Nephron progenitor cell (in vitro differentiated cells): ENCODE data around the gene OR2AE1.

Experiments
- DNase-seq: peaks from one replicate; pipeline ENCODE4 v3.0.0; 2021
- H3K27ac Mint-ChIP-seq: 2 replicates; pipeline ENCODE4 v1.8.0; 2021; ENCODE audit warnings: mild to moderate bottlenecking, moderate library complexity, mixed read lengths
- H3K27me3 Mint-ChIP-seq: 2 replicates; pipeline ENCODE4 v1.8.0; 2021; ENCODE audit warnings: mild to moderate bottlenecking, low read depth, mixed read lengths; ENCODE audit not compliant: poor library complexity
- H3K36me3 Mint-ChIP-seq: 2 replicates; pipeline ENCODE4 v1.8.0; 2021; ENCODE audit warnings: low read depth, mixed read lengths
- H3K4me1 Mint-ChIP-seq: 2 replicates; pipeline ENCODE4 v1.8.0; 2021; ENCODE audit warnings: mixed read lengths
- H3K4me3 Mint-ChIP-seq: 2 replicates; pipeline ENCODE4 v1.8.0; 2021; ENCODE audit warnings: mild to moderate bottlenecking, moderate library complexity, mixed read lengths
- H3K9me3 Mint-ChIP-seq: 2 replicates; pipeline ENCODE4 v1.8.0; 2021; ENCODE audit warnings: mild to moderate bottlenecking, moderate library complexity, mixed read lengths
- TF ChIP-seq, protein P1 (sequence below): fragments of 200-600 bp; sonication (generic); IDR thresholded peaks from 2 replicates; pipeline ENCODE4 v1.5.0; 2021; ENCODE audit warnings: antibody characterized with exemption

Gene OR2AE1

DNA sequence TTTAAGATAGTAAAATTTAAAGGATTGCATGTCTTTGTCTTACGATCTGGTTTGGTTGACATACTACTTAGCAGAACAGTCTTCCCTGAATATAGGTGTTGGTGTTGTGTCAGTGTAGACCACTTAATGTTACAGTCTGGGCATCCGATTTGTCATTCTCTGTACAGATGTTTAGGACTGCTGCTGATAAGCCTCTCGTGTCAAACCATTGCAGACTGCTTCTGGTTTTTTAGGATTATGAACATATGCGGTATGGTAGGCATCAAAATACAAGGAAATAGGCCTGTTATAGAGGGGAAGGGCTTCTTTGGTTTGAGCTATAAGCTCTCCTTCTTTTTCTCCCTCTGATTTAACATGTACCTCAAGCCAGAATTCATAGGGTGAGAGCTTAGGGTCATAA, 41.6 kb downstream of the OR2AE1 start:
- H3K4me3 Mint-ChIP-seq: no peak overlapping the region
- H3K4me1 Mint-ChIP-seq: peaks cover 8% of the 10 kb centered on the region
- no peak overlapping the region for H3K27ac Mint-ChIP-seq
- no peak for DNase-seq
- H3K27me3 Mint-ChIP-seq: peaks cover 9% of the 10 kb centered on the region
- no peaks in the 10 kb centered on the region for H3K9me3 Mint-ChIP-seq
- TF ChIP-seq, protein P1, sequence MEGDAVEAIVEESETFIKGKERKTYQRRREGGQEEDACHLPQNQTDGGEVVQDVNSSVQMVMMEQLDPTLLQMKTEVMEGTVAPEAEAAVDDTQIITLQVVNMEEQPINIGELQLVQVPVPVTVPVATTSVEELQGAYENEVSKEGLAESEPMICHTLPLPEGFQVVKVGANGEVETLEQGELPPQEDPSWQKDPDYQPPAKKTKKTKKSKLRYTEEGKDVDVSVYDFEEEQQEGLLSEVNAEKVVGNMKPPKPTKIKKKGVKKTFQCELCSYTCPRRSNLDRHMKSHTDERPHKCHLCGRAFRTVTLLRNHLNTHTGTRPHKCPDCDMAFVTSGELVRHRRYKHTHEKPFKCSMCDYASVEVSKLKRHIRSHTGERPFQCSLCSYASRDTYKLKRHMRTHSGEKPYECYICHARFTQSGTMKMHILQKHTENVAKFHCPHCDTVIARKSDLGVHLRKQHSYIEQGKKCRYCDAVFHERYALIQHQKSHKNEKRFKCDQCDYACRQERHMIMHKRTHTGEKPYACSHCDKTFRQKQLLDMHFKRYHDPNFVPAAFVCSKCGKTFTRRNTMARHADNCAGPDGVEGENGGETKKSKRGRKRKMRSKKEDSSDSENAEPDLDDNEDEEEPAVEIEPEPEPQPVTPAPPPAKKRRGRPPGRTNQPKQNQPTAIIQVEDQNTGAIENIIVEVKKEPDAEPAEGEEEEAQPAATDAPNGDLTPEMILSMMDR: no peak
- no peaks in the 10 kb centered on the region for H3K36me3 Mint-ChIP-seq

GRCh38 chr7:99834382-99834781, 42.5 kb downstream of the OR2AE1 start:
- peaks cover 9% of the 10 kb centered on the region for H3K27me3 Mint-ChIP-seq
- no peak overlapping the region for H3K4me3 Mint-ChIP-seq
- peaks cover 5% of the 10 kb centered on the region for H3K4me1 Mint-ChIP-seq
- DNase-seq: no peak
- TF ChIP-seq, protein P1: no peak
- no peaks in the 10 kb centered on the region for H3K9me3 Mint-ChIP-seq
- no peaks in the 10 kb centered on the region for H3K36me3 Mint-ChIP-seq
- no peak overlapping the region for H3K27ac Mint-ChIP-seq

GRCh38 chr7:99833289-99833877, 43.5 kb downstream of the OR2AE1 start:
- Mint-ChIP-seq H3K9me3 (no peaks in the 10 kb centered on the region), H3K27me3 (peaks cover 9% of the 10 kb centered on the region), H3K4me1 (no peaks in the 10 kb centered on the region), H3K36me3 (no peaks in the 10 kb centered on the region), H3K27ac (no peak overlapping the region), H3K4me3 (no peak overlapping the region)
- TF ChIP-seq, protein P1: no peak
- no peak for DNase-seq

DNA sequence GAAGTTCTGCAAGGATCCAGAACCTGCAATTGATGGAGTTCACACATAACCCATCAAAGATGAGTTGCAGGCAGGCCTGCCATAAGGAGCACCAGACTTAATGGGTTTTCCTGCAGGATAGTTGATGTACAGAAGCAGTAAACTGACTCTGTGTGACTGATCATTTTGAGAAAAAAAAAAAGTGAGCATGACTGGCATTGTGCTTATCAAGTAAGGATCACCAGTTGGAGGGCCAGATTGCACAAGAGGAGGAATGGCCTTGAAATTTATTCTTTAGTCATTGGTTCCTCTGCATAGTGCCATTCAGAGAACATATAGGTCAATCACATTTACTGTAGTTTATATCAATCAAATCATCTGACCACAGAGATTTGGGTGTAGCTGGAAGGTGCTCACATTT, 45.2 kb downstream of the OR2AE1 start:
- Mint-ChIP-seq H3K27me3 (peaks cover 9% of the 10 kb centered on the region), H3K9me3 (no peaks in the 10 kb centered on the region), H3K36me3 (no peaks in the 10 kb centered on the region), H3K4me1 (no peaks in the 10 kb centered on the region), H3K4me3 (no peak overlapping the region), H3K27ac (no peak overlapping the region)
- DNase-seq: no peak
- TF ChIP-seq, protein P1: no peak

GRCh38 chr7:99829524-99830160, 47.2 kb downstream of the OR2AE1 start:
- no peak for DNase-seq
- Mint-ChIP-seq H3K27ac (no peak overlapping the region), H3K36me3 (no peaks in the 10 kb centered on the region), H3K27me3 (peaks cover 6% of the 10 kb centered on the region), H3K4me3 (no peak overlapping the region), H3K4me1 (peaks cover 10% of the 10 kb centered on the region), H3K9me3 (no peaks in the 10 kb centered on the region)
- TF ChIP-seq, protein P1: no peak

GRCh38 chr7:99828811-99829210, 48.0 kb downstream of the OR2AE1 start:
- H3K9me3 Mint-ChIP-seq: no peaks in the 10 kb centered on the region
- no peak for DNase-seq
- peaks cover 6% of the 10 kb centered on the region for H3K27me3 Mint-ChIP-seq
- TF ChIP-seq, protein P1: no peak
- H3K4me3 Mint-ChIP-seq: no peak overlapping the region
- H3K4me1 Mint-ChIP-seq: peaks cover 10% of the 10 kb centered on the region
- no peak overlapping the region for H3K27ac Mint-ChIP-seq
- H3K36me3 Mint-ChIP-seq: no peaks in the 10 kb centered on the region
